Fibroblast of skin of left quadriceps (primary cell): Measurements from ENCODE around the gene RHOJ.
"Not testable (repeated sequence)": the region's sequence is repeated elsewhere in the genome, so short reads cannot be mapped to it uniquely, and the experiment has no call there.

Experiments used
- DNase-seq, 2 experiments: peaks; one replicate each; pipeline ENCODE4 v3.0.0-alpha.2; 2013; ENCODE audit warnings: low read depth in 2 of 2

RHOJ gene

GRCh38 chr14:63297372-63298063 lies 93.3 kb downstream of the RHOJ start:
- DNase-seq, result no peak

GRCh38 chr14:63299351-63300110 lies 95.3 kb downstream of the RHOJ start:
- DNase-seq, result no peak

- no peak for DNase-seq
These were observed 96.6 kb downstream of the RHOJ start for GRCh38 chr14:63300854-63301253.

GRCh38 chr14:63301891-63302534 lies 97.8 kb downstream of the RHOJ start:
- DNase-seq, result no peak

GRCh38 chr14:63304429-63304828 lies 100.2 kb downstream of the RHOJ start:
- not testable (repeated sequence) for DNase-seq

- no peak for DNase-seq
These were observed 104.6 kb downstream of the RHOJ start for GRCh38 chr14:63308723-63309317.

- DNase-seq, result no peak
These were observed 114.6 kb downstream of the RHOJ start, which contains the start of gene GPHB5 for GRCh38 chr14:63318835-63319234. GPHB5 (minus strand) TSS chr14:63318935; CDS start chr14:63317849, 1,086 bp downstream.

- DNase-seq, result no peak
These were observed 118.2 kb downstream of the RHOJ start for GRCh38 chr14:63322472-63322871.

- DNase-seq, result no peak
These were observed 118.8 kb downstream of the RHOJ start for GRCh38 chr14:63322897-63323573.

GRCh38 chr14:63326840-63327239 lies 122.6 kb downstream of the RHOJ start:
- no peak for DNase-seq

- no peak for DNase-seq
These were observed 124.8 kb downstream of the RHOJ start for GRCh38 chr14:63328787-63329737.

- no peak for DNase-seq
These were observed 138.1 kb downstream of the RHOJ start for GRCh38 chr14:63342371-63342770.
